HG02981 (cell line): ENCODE results near the gene IL32.

Experiments used
- ATAC-seq: cut with Tn5 transposase; IDR thresholded peaks from one replicate; pipeline ENCODE4 v1.9.1; 2021; ENCODE audit warnings: mild to moderate bottlenecking, moderate library complexity; ENCODE audit not compliant: unreplicated experiment

IL32 gene

DNA sequence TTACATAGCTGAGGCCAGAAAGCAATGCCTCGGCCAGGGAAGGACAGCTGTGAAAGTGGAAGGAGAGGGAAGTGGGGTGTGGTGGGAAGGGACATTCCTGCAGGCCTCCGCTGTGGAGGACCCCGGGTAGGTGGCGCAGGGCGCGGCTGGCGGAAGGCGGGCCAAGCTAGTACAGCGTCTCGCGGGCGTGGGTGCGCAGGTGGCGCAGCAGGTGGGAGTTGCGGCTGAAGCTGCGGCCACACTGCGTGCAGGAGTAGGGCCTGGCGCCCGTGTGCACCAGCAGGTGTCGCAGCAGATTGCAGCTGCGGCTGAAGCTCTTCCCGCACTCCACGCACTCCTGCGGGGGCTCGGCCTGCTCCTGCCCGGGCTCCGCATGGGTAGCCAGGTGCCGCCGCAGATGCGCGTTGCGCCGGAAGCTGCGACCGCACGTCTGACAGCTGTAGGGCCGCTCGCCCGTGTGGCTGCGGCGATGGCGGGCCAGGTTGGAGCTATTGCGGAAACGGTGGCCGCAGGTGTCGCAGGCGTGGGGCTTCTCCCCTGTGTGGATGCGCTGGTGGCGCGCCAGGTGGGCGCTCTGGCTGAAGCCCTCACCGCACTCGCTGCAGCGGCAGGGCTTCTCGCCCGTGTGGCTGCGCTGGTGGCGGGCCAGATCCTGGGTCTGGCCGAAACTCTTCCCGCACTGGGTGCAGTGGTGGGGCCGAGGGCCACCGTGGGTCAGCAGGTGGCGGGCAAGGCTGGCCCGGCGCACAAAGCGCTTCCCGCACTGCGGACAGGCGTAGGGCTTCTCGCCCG is 23.7 kb downstream of the IL32 start:
- no peak for ATAC-seq

DNA sequence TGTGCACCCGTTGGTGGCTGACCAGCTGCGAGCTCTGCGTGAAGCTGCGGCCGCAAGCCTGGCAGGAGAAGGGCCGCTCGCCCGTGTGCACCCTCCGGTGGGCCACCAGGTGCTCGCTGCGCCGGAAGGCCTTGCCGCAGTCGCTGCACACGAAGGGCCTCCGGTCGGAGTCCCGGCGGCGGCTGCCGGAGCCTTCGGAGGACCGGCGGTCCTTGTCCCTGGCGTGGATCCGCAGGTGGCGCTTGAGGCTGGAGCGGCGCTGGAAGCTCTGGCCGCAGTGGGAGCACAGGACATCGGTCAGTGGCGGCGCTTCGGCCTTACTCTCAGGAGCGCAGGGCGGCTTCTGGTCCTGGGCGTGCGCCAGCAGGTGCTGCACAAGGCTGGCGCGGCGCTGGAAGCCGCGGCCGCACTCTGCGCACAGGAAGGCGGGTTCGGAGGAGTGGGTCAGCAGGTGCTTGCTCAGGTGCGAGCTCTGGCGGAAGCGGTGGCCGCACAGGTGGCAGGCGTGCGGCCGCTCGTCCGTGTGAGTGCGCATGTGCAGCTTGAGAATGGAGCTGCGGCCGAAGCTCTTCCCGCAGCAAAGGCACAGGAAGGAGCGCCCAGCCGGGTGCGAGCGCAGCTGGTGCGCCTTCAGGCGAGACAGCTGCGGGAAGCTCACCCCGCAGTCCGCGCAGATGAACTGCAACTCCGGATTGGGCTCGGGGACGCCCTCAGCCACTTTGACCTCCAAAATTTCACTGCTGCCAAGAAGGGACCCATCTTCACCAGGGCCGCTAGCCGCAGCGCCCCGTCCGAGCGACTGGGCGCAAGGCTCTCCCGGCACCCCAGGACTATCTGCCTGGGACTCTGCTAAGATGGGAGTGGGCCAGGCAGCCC is 24.5 kb downstream of the IL32 start:
- no peak for ATAC-seq

DNA sequence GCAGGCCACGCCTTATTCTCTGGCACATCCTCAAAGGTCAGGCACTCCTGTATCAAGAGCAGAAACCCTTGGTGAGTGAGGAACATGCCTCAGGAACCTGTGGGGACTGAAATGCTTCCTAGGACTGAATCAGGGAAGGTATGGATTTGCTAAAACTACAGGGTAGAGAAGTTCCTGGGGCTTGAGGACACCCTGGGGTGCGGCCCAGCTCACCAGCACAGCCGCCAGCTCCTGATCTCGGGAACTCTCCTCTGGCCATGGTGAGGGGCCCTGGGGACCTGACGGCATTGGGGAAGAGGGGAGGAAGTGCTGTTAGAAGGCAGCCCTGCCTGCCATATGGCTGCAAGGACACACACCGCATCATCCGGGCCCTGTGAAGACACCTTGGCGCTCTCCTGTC is 26.1 kb downstream of the IL32 start:
- ATAC-seq, result no peak

DNA sequence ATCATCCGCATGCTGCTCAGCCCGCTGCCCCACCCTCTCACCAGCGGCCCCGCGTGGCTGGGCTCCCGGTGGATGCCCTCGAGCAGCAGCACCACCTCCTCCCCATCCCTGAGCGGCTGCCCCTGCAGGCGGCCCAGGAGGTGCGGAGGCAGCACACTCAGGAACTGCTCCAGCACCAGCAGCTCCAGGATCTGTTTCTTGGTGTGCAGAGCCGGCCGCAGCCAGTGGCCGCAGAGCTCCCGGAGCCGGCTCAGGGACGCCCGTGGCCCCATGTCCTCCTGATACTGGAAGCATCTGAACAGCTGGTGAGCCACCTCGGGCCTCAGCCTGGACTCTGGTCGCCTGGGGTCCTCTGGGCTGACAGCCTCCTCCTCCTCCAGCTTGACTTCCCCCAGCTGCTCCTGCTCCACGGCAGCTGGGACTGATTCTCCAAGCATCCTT is 27.1 kb downstream of the IL32 start:
- no peak for ATAC-seq

DNA sequence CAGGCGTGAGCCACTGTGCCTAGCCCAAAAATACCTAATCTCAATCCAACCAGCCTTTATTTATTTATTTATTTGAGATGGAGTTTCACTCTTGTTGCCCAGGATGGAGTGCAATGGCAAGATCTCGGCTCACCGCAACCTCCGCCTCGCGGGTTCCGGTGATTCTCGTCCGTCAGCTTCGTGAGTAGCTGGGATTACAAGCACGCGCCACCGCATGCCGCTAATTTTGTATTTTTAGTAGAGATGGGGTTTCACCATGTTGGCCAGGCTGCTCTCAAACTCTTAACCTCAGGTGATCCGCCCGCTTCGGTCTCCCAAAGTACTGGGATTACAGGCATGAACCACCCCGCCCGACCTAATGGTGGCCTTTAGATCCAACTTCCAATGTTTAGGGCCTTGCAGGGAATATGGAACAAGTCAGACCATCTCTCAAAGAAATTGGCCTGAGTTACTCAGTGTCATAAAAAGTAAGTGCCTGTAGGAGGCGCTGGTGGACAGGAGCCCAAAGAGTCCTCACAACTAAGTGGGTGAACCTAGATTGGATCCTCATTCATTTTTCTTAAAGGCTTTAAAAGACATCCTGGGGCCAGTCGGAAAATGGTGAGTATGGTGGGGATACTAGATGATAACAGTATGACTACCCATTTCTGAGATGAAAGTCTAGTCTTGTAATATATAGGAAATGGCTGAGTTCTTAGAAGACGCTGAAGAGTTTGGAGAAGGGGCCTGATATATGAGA is 29.0 kb downstream of the IL32 start:
- ATAC-seq, result no peak

DNA sequence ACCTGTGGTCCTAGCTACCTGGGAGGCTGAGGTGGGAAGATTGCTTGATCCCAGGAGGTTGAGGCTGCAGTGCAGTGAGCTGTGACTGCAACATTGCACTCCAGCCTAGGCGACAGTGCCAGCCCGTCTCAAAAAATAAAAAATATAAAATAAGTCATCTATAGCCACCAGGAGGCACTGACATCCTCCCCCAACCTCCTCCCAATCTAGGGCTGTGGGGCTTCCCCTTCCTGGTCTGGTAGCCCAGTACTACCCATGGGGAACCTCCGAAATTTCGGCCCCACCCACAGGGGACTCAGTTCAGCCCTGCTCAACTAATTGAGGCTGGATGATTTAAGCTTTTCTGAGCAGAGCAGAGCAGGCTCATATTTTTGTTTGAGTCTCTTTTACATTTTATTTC is 30.4 kb downstream of the IL32 start:
- peak; percentile 69 for ATAC-seq

DNA sequence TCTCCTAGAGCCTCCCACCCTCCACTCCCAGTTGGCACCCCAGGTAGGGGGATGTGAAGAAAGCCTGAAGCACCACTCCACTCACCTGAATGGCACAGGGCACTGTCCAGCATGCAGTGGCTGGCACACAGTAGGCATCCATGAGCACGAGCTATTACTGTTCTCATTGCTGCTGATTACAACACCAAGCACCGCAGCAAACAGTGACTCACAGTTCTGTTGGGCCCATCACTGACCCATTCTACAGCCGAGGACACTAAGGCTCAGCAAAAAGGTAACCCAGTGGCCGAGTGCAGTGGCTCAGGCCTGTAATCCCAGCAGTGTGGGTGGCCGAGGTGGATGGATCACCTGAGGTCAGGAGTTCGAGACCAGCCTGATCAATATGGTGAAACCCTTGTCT is 30.9 kb downstream of the IL32 start:
- ATAC-seq, result no peak

DNA sequence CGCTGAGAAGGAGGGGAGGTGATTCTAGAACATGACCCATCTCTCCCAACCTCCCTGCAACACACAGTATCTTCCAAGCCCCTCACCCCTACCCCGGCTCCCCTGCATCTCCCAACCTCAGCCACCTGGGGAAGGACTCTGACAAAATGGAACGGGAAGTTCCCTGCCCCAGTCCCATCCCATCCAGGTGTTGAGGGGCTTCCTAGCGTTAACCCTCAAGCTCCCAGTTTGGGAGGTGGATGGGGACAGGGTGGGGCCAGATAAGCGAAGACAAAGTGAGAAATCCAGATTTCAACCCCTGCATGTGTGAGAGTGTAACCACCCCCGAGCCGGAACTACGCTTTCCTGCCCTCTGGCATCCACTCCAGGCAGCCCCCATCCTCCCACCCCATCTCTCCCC is 31.8 kb downstream of the IL32 start:
- ATAC-seq, result no peak

DNA sequence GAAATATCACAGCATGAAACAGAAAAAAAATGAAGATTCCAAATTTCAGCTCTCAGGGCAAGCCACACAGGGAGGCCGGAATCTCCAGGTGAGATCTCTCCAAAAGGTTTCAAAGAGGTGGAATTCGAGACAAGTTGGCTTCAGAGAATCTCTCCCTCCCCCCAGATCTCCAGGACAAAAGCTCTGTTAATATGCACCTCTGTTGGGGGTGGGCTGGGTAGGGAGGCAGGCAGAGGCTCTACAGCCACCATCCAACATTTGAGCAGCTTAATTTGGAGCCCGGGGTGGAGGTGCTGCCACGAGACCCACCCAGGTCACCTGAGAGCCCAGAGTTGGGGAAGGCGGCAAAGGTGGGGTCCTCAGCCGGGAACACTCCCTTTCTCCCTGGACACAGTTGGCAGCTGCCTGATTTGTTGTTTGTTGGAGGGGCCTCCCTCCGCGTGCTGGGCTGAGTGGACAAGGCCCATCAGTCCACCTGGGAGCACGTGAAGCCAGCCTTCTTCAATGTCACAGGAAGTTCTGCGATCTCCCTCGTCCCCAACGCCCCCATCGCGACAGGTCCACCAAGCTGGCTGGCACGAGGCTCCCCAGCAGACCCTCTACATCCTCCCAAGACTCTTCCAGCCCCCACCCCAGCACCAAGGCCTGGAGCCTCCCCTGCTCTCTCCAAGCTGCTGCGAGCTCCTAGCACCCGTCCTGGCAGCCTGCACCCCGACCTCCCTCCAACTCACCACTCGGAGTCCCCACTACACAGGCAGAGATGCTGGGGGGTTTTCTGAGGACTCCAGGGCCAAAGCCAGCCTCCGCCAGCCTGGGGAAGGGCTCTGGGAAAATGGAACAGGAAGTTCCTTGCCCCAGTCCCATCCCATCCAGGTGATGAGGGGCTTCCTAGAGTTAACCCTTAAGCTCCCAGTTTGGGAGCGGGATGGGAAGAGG is 33.3 kb downstream of the IL32 start, which contains the start of gene ZSCAN10:
ZSCAN10 (minus strand) TSS at position 836 of the 936 bp plus-strand sequence. CDS start 6,357 bp downstream, outside the sequence.
- no peak for ATAC-seq

DNA sequence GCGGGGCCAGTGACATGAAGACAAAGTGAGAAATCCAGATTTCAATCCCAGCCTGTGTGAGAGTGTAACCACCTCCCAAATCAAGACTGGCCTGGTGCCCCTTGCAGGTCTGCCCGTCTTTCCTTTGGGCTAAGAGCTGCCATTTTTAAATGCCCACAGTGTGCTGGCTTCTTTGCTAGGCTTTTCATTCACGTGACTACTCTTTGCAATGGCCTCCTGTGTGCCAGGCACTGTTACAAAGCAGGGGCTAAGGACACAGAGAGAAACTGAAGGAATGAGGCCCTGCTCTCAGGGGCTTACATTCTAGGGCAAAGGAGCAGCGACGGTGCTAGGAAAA is 33.9 kb downstream of the IL32 start:
- ATAC-seq, result no peak

DNA sequence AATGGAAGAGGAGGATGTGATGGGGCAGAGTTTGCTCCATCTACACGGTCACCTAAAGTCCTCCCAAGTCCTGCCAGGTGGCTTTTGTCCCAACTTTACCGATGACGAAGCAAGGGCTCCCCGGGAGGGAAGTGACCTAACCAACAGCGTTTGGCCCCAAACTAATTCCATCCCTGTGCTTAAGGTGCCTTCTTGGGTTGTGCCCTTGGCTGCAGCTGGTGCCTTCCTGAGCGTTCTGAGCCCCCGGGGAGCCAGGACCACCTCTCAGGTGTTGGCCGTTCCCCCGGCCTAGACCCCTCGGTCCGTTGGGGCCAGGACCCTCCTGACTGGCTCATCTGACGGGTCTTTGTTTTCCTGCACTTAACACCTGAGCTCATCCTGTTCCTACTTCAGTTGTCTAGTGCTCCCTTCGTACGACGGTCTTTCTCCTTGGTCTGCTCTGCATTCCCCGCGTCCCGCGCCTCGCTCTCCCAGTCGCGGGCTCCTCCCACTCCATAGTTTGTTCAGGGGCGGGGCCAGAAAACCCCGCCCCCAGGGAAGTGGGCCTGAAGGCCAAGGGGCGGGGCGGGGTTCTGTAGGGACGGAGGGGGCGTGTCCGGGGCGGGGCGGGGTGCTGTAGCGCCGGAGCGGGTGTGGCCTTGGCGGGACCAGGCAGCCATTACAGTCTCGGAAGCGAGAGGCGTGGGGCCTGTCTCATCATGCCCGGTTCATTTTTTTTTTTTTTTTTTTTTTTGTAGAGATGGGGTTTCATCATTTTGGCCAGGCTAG is 34.5 kb downstream of the IL32 start:
- no peak for ATAC-seq

DNA sequence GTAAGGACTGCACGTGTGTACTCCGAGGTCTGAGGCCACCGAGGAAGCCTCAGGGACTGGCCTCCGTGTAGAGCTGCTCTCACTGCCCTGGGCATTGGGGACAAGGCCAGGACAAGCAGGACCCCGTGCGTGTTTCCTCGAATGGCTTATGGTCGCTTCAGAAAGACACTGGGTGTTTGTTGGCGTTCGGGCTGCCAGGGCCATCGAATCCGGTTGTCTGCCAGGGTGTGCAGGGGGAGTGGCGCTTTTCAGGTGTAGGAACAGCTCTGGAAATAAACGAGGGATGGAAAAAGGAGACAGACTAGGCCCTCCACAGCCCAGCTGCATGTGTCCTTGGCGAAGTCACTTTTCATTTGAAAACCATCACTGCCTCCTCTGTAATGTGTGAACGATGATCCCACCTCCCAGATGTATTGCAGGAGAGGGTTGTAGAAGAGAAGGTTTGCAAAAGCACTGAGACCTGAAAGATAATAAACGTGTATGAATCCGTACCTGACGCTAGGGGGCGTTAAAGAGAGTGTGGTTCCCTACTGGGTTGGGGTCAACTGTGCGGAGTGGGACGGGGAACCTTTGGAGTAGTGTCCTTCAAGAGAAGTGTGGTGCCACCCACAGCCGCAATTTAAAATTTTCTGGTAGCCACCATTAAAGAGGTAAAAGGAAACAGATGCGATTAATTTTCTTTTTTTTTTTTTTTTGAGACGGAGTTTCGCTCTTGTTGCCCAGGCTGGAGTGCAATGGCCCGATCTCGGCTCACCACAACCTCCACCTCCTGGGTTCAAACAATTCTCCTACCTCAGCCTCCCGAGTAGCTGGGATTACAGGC is 35.8 kb downstream of the IL32 start:
- no peak for ATAC-seq

DNA sequence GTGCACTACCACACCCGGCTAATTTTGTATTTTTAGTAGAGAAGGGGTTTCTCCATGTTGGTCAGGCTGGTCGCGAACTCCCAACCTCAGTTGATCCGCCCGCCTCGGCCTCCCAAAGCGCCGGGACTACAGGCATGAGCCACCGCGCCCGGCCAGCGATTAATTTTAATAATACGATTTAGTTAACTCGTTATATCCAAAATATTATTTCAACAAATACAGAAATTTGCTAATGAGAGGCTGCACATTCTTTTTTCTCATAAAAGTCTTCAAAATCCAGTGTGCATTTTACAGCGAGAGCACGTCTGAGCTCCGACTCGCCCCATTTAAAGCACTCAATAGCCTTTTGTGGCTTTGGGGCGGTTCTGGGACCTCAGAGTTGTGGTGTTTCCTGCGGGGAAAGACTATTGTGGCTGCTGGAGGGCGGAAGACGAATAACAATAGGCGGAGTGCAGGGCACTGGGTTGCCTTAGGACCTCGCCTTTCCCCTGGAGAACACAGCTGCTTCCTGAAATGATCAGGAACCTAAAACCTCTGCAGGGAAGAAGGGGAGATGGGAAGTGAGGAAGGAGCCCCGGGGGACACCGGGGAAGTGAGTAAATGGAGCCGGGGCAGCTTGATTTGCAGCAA is 36.5 kb downstream of the IL32 start:
- no peak for ATAC-seq

DNA sequence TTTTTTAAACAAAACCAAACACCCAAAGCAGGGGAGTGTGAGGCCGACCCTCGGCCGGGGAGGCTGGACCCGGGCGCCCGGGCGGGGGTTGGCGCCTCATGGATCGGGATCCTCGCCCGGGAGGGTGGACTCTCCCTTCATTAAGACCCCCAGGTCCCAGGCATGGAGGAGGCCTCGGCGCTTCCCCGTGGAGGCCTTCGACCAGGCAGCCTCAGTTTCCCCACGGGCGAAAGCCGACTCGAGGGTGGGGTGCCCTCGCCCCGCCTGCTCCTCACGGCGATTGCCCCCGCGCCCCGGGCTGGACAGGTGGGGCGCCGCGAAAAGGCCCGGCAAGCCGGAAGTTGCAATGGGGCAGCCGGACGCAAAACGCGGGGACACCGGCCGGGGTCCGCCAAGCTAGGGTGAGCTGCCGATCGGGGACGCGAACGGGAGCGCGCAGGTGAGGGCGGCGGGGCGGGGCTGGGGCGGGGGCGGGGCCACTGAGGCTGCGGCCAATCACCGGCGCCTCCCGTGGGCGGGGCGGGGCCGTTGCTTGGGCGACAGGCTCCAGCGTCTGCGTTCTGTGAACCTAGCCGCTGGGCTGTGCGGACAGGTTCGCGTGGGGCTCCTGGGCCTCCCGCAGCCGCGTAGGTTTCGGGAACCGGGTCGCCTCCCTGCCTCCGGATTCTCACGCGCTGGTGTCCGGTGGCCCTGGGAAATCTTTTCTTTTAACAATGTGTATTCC is 40.9 kb downstream of the IL32 start:
- peak; percentile 79 for ATAC-seq

DNA sequence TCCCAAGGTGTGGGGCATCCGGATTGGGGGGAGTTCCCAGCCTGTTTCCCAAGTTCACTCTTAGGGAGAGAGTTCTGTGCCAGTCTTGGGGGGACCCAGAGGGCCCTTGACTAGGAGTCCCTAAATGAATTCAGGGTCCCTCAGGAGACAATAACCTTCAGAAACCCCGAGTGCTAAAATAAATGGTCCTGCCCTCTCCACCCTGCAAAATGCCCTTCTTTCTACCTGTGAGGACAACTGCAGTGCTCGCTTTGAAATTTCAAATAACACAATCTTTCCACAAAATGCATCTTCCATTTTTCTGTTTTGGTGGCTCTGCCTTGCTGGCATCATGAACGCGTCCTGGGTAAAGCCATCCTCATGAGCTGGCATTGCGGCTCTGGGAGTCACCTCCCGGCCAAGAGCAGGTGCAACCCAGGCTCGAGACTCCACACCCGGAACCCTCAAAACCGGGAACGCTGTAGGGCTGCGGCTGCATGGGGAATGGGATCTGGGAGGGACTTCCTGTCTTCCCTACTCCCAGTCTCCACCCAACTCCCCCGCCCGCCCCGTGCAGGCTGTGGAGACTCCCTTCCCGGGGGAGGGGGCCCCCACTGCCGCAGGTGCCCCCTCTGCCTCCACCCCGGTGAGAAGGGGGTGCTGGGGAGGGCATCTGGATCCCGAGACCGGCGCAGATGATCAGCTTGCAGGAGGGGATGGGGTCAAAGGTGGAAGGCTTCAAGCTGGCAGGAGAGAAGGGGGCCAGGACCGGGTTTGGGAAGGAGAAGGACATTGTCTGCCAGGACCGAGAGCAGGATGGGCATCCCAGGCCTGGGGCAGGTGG is 46.8 kb downstream of the IL32 start, which contains the start of gene ZNF205:
ZNF205 (plus strand) TSS at position 529 of the 823 bp plus-strand sequence. CDS start 845 bp downstream, outside the sequence.
- no peak for ATAC-seq

DNA sequence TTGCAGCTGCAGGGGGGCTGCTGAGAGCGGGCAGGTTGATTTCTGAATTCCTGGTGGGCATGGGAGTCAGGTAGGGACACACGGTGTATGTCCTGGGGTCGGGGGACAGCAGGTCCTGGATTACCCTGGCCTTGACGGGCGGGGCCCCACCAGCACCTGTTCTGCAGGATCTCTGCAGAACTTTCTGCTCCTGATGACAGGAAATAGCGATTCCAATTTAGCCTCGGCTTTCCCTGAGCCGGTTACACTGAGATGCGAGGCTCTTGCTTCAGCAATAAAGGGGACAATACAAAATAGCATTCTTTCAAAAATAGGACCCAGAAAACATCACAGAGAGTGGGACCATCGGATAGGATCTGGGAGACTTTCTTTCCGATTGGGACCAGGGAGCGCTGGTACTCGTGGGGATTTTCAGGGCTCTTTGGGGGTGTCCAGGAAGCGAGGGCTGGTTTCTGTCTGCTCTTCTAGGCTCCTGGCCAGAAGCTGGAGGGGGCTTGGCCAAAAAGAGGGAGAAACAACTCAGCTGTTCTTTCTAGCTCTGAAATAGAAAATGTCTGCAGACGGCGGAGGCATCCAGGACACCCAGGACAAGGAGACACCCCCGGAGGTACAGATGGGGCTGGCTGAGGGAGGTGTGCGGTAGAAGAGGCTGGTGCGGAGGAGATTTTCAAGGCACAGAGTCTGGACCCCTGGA is 47.6 kb downstream of the IL32 start:
- no peak for ATAC-seq
